Karpas-422 (cell line): ENCODE measurements around the gene ADCY5. TPM values are rescaled to one million over a fixed set of nuclear protein-coding genes. Genes with fewer than 3 reads are reported as not detected.
A peak's percentile ranks its signal among the peaks of the same experiment; 100 is the strongest.

Experiments
- DNase-seq: peaks from one replicate; pipeline ENCODE4 v3.0.0-alpha.2; 2015
- H2AFZ ChIP-seq: fragments of 200-600 bp; sonication (generic); 2 replicates; pipeline ENCODE4 v1.6.1; 2014; ENCODE audit warnings: antibody characterized with exemption, low read length, mixed read lengths
- H3K27ac ChIP-seq: fragments of 200-600 bp; sonication (generic); 2 replicates; pipeline ENCODE4 v1.5.1; 2014; ENCODE audit warnings: mild to moderate bottlenecking, low read length, moderate library complexity
- H3K27me3 ChIP-seq: fragments of 200-600 bp; sonication (generic); 2 replicates; pipeline ENCODE4 v1.6.1; 2014; ENCODE audit warnings: low read length, mixed read lengths
- H3K36me3 ChIP-seq: fragments of 200-600 bp; sonication (generic); 2 replicates; pipeline ENCODE4 v1.6.1; 2014; ENCODE audit warnings: low read length, mixed read lengths; ENCODE audit not compliant: insufficient read depth
- H3K4me1 ChIP-seq: fragments of 200-600 bp; sonication (generic); 2 replicates; pipeline ENCODE4 v1.6.1; 2014; ENCODE audit warnings: mild to moderate bottlenecking, low read length, mixed read lengths
- H3K4me2 ChIP-seq: fragments of 200-600 bp; sonication (generic); 2 replicates; pipeline ENCODE4 v1.6.1; 2014; ENCODE audit warnings: low read length, low read depth, mild to moderate bottlenecking; ENCODE audit not compliant: poor library complexity, severe bottlenecking
- H3K4me3 ChIP-seq: fragments of 200-600 bp; sonication (generic); 2 replicates; pipeline ENCODE4 v1.5.1; 2014; ENCODE audit warnings: mild to moderate bottlenecking, antibody characterized with exemption, low read length, mixed read lengths
- H3K79me2 ChIP-seq: fragments of 200-600 bp; sonication (generic); 2 replicates; pipeline ENCODE4 v1.6.1; 2014; ENCODE audit warnings: mild to moderate bottlenecking, low read length, mixed read lengths
- H3K9ac ChIP-seq: fragments of 200-600 bp; sonication (generic); 2 replicates; pipeline ENCODE4 v1.6.0; 2014; ENCODE audit warnings: low read length
- H3K9me2 ChIP-seq: fragments of 200-600 bp; sonication (generic), shearing (Covaris generic); replicated peaks from 2 replicates; pipeline ENCODE4 v1.6.0; 2014; ENCODE audit warnings: mild to moderate bottlenecking, low read length, moderate library complexity; ENCODE audit not compliant: insufficient read depth
- H3K9me3 ChIP-seq: fragments of 300-700, 200-600 bp; sonication (generic); 2 replicates; pipeline ENCODE4 v1.6.1; 2014; ENCODE audit warnings: low read length, mixed read lengths
- H4K20me1 ChIP-seq: fragments of 200-600 bp; sonication (generic); 2 replicates; pipeline ENCODE4 v1.6.1; 2014; ENCODE audit warnings: mild to moderate bottlenecking, antibody characterized with exemption, low read length, low read depth; ENCODE audit not compliant: insufficient read depth
- total RNA-seq: library from RNA; depleted of rRNA; stranded (reverse); fragments of >200 nt; shearing (Covaris generic); gene quantifications from 2 replicates; pipeline ENCODE4 v1.2.3, GENCODE V29; 2014; ENCODE audit warnings: low replicate concordance

ADCY5 gene
- total RNA-seq, 1 experiment from 2014 or later = not detected

- Histone ChIP-seq H4K20me1 (no peaks in the 10 kb centered on the region), H3K9me3 (no peaks in the 10 kb centered on the region), H2AFZ (no peak overlapping the region), H3K4me2 (no peak overlapping the region), H3K79me2 (no peaks in the 10 kb centered on the region), H3K27ac (no peak overlapping the region), H3K4me1 (peaks cover 29% of the 10 kb centered on the region), H3K9me2 (no peaks in the 10 kb centered on the region), H3K27me3 (no peaks in the 10 kb centered on the region), H3K9ac (no peak overlapping the region), H3K4me3 (no peak overlapping the region), H3K36me3 (no peaks in the 10 kb centered on the region)
- no peak for DNase-seq
Measured at GRCh38 chr3:123303976-123304560, 144.8 kb downstream of the ADCY5 start.

GRCh38 chr3:123302961-123303360 lies 145.9 kb downstream of the ADCY5 start:
- Histone ChIP-seq H3K27me3 (no peaks in the 10 kb centered on the region), H3K27ac (no peak overlapping the region), H3K9me2 (no peaks in the 10 kb centered on the region), H3K4me1 (peaks cover 29% of the 10 kb centered on the region), H3K36me3 (no peaks in the 10 kb centered on the region), H3K79me2 (no peaks in the 10 kb centered on the region), H3K4me3 (no peak overlapping the region), H4K20me1 (no peaks in the 10 kb centered on the region), H3K4me2 (no peak overlapping the region), H2AFZ (no peak overlapping the region), H3K9me3 (no peaks in the 10 kb centered on the region), H3K9ac (no peak overlapping the region)
- DNase-seq = no peak

- H3K4me1 ChIP-seq = peaks cover 25% of the 10 kb centered on the region
- H3K4me2 ChIP-seq = peak overlapping the region; percentile 72
- peak overlapping the region; percentile 43; the same call in 1 of the 2 replicates for H3K4me3 ChIP-seq
- no peak overlapping the region for H2AFZ ChIP-seq
- H3K79me2 ChIP-seq = no peaks in the 10 kb centered on the region
- 0 out of 2 replicates have a peak overlapping the region, but pooled peaks have one; percentile 24 for H3K9ac ChIP-seq
- H3K27ac ChIP-seq = no peak overlapping the region
- no peaks in the 10 kb centered on the region for H4K20me1 ChIP-seq
- H3K27me3 ChIP-seq = no peaks in the 10 kb centered on the region
- no peaks in the 10 kb centered on the region for H3K36me3 ChIP-seq
- DNase-seq = no peak
- no peaks in the 10 kb centered on the region for H3K9me3 ChIP-seq
- H3K9me2 ChIP-seq = no peaks in the 10 kb centered on the region
Measured at GRCh38 chr3:123301331-123302184, 147.3 kb downstream of the ADCY5 start.

DNA sequence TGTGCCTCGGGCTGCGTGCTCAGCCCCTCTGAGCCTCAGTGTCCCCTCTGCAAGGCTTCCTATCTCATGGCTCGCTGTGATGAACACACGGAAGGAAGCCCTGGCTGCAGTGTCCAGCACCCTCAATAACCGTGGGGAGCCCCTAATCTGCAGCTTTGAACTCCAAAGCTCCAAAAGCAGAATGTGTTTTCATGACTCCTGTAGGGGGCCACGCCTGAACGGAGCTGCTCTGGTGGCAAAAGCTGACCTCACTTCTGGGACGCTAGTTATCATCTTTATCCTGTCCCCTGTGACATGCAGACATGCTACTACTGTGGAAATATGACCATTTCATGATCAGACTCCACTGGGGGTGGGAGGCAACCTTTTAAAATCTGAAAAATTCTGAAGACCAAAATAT lies 148.3 kb downstream of the ADCY5 start:
- H3K27me3 ChIP-seq = no peaks in the 10 kb centered on the region
- H3K9ac ChIP-seq = no peak overlapping the region
- H3K4me3 ChIP-seq = no peak overlapping the region
- H3K4me2 ChIP-seq = no peak overlapping the region
- DNase-seq = no peak
- no peaks in the 10 kb centered on the region for H3K36me3 ChIP-seq
- H3K27ac ChIP-seq = no peak overlapping the region
- no peak overlapping the region for H2AFZ ChIP-seq
- peaks cover 25% of the 10 kb centered on the region for H3K4me1 ChIP-seq
- no peaks in the 10 kb centered on the region for H3K79me2 ChIP-seq
- no peaks in the 10 kb centered on the region for H4K20me1 ChIP-seq
- no peaks in the 10 kb centered on the region for H3K9me2 ChIP-seq
- no peaks in the 10 kb centered on the region for H3K9me3 ChIP-seq

GRCh38 chr3:123300056-123300455 lies 148.8 kb downstream of the ADCY5 start:
- peaks cover 25% of the 10 kb centered on the region for H3K4me1 ChIP-seq
- no peak overlapping the region for H3K9ac ChIP-seq
- no peaks in the 10 kb centered on the region for H3K36me3 ChIP-seq
- H3K4me2 ChIP-seq = no peak overlapping the region
- H2AFZ ChIP-seq = no peak overlapping the region
- H3K27me3 ChIP-seq = no peaks in the 10 kb centered on the region
- H3K27ac ChIP-seq = no peak overlapping the region
- H3K9me2 ChIP-seq = no peaks in the 10 kb centered on the region
- no peaks in the 10 kb centered on the region for H4K20me1 ChIP-seq
- no peaks in the 10 kb centered on the region for H3K79me2 ChIP-seq
- H3K4me3 ChIP-seq = no peak overlapping the region
- no peaks in the 10 kb centered on the region for H3K9me3 ChIP-seq
- DNase-seq = no peak

GRCh38 chr3:123299581-123299980 lies 149.3 kb downstream of the ADCY5 start:
- no peaks in the 10 kb centered on the region for H3K36me3 ChIP-seq
- no peaks in the 10 kb centered on the region for H3K27me3 ChIP-seq
- H3K27ac ChIP-seq = no peak overlapping the region
- no peaks in the 10 kb centered on the region for H3K9me2 ChIP-seq
- no peak for DNase-seq
- H2AFZ ChIP-seq = no peak overlapping the region
- H3K4me1 ChIP-seq = peaks cover 25% of the 10 kb centered on the region
- H3K4me2 ChIP-seq = no peak overlapping the region
- no peaks in the 10 kb centered on the region for H3K79me2 ChIP-seq
- no peaks in the 10 kb centered on the region for H3K9me3 ChIP-seq
- no peaks in the 10 kb centered on the region for H4K20me1 ChIP-seq
- no peak overlapping the region for H3K4me3 ChIP-seq
- H3K9ac ChIP-seq = no peak overlapping the region

GRCh38 chr3:123298903-123299302 lies 150.0 kb downstream of the ADCY5 start:
- H3K27me3 ChIP-seq = no peaks in the 10 kb centered on the region
- no peaks in the 10 kb centered on the region for H3K9me3 ChIP-seq
- H3K27ac ChIP-seq = no peak overlapping the region
- no peak overlapping the region for H3K9ac ChIP-seq
- H3K4me1 ChIP-seq = peaks cover 25% of the 10 kb centered on the region
- no peaks in the 10 kb centered on the region for H3K9me2 ChIP-seq
- H2AFZ ChIP-seq = no peak overlapping the region
- H3K4me3 ChIP-seq = no peak overlapping the region
- no peak for DNase-seq
- H3K36me3 ChIP-seq = no peaks in the 10 kb centered on the region
- H4K20me1 ChIP-seq = no peaks in the 10 kb centered on the region
- no peaks in the 10 kb centered on the region for H3K79me2 ChIP-seq
- no peak overlapping the region for H3K4me2 ChIP-seq

GRCh38 chr3:123297627-123297899 lies 151.3 kb downstream of the ADCY5 start:
- H3K4me2 ChIP-seq = no peak overlapping the region

More at GRCh38 chr3:123297627-123297899, 151.3 kb downstream of the ADCY5 start:
- Histone ChIP-seq H2AFZ (no peak overlapping the region), H3K27ac (no peak overlapping the region), H3K36me3 (no peaks in the 10 kb centered on the region), H3K9ac (no peak overlapping the region), H3K27me3 (no peaks in the 10 kb centered on the region), H3K9me2 (no peaks in the 10 kb centered on the region), H3K9me3 (no peaks in the 10 kb centered on the region), H3K4me1 (peaks cover 28% of the 10 kb centered on the region), H4K20me1 (no peaks in the 10 kb centered on the region), H3K4me3 (no peak overlapping the region), H3K79me2 (no peaks in the 10 kb centered on the region)
- peak; percentile 51 for DNase-seq
